Epithelial cell of proximal tubule (primary cell): Measurements from ENCODE around the gene MBP. TPM values are rescaled to one million over a fixed set of nuclear protein-coding genes. Genes with fewer than 3 reads are reported as not detected.

Source experiments
- DNase-seq: peaks from one replicate; pipeline ENCODE4 v3.0.0-alpha.2; 2011; ENCODE audit warnings: low read depth
- H3K4me3 ChIP-seq: 2 replicates; pipeline ENCODE4 v1.5.1; 2011; ENCODE audit warnings: low read depth, mild to moderate bottlenecking, low read length
- total RNA-seq: library from RNA; depleted of rRNA; stranded (reverse); fragments of >200 nt; gene quantifications from 2 replicates; pipeline ENCODE4 v1.2.3, GENCODE V29; 2015
- TF ChIP-seq, protein P1 (sequence below): conservative IDR thresholded peaks from 2 replicates; pipeline ENCODE4 v1.5.1; 2012; ENCODE audit warnings: low read depth, mild to moderate bottlenecking, low read length

MBP gene
- total RNA-seq, 1 donor from 2014 or later: 19.1 TPM

DNA sequence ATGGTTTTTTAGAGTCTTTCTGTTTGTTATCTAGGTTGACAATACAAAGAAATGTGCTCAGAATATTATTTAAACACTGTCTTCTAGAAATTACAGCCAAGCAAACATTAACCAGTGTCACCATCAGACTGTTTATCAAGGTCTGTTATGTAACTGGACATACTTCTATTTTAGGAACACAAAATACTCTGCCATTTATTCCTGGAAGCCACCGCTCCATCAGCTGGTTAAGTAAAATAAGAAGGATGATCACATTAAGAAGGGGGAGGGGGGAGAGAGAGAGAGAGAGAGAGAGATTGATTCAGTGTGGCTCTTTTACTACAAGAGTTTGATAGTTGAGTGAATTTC is 47.9 kb downstream of the MBP start:
- no peak overlapping the region for H3K4me3 ChIP-seq
- TF ChIP-seq, protein P1, sequence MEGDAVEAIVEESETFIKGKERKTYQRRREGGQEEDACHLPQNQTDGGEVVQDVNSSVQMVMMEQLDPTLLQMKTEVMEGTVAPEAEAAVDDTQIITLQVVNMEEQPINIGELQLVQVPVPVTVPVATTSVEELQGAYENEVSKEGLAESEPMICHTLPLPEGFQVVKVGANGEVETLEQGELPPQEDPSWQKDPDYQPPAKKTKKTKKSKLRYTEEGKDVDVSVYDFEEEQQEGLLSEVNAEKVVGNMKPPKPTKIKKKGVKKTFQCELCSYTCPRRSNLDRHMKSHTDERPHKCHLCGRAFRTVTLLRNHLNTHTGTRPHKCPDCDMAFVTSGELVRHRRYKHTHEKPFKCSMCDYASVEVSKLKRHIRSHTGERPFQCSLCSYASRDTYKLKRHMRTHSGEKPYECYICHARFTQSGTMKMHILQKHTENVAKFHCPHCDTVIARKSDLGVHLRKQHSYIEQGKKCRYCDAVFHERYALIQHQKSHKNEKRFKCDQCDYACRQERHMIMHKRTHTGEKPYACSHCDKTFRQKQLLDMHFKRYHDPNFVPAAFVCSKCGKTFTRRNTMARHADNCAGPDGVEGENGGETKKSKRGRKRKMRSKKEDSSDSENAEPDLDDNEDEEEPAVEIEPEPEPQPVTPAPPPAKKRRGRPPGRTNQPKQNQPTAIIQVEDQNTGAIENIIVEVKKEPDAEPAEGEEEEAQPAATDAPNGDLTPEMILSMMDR: no peak
- DNase-seq: no peak

DNA sequence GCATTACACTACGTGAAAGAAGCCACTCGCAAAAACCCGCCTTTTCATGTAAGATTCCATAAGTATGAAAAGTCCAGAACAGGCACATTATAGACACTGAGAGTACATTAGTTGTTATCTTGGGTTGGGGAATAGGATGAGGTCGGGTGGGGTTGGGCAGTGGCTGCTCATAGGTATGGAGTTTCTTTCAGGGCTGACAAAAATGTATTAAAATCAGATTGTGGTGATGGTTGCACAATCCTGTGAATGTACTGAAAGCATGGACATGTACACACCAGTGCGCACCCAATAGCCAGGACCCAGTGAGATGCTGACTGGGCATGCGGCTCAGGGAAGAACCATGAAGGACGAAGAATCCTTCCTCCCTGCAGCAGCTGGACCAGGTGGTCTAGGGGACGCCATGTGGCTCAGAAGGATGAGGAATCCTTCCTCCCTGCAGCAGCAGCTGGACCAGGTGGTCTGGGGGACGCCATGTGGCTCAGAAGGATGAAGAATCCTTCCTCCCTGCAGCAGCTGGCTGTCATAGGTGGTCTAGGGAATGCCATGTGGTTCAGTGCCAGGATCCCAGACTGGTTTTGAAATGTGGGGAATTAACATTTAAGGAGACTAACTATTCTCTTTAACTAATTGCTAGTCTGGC is 50.1 kb downstream of the MBP start:
- DNase-seq: no peak
- no peak overlapping the region for H3K4me3 ChIP-seq
- TF ChIP-seq, protein P1: no peak

DNA sequence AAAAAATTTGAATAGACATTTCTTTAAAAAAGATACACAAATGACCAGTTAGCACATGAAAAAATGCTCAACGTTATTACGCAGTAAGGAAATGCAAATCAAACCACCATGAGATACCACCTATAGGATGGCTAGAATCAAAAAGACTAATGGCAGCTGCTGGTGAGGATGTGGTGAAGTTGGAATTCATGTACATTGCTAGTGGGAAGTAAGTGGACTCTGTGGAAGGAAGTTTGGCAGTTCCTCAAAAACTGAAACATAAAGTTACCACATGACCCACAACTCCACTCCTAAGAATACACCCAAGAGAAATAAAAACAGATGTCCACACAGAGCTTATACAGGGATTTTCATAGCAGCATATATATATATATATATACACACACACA is 51.2 kb downstream of the MBP start:
- TF ChIP-seq, protein P1: no peak
- DNase-seq: no peak
- H3K4me3 ChIP-seq: no peak overlapping the region

DNA sequence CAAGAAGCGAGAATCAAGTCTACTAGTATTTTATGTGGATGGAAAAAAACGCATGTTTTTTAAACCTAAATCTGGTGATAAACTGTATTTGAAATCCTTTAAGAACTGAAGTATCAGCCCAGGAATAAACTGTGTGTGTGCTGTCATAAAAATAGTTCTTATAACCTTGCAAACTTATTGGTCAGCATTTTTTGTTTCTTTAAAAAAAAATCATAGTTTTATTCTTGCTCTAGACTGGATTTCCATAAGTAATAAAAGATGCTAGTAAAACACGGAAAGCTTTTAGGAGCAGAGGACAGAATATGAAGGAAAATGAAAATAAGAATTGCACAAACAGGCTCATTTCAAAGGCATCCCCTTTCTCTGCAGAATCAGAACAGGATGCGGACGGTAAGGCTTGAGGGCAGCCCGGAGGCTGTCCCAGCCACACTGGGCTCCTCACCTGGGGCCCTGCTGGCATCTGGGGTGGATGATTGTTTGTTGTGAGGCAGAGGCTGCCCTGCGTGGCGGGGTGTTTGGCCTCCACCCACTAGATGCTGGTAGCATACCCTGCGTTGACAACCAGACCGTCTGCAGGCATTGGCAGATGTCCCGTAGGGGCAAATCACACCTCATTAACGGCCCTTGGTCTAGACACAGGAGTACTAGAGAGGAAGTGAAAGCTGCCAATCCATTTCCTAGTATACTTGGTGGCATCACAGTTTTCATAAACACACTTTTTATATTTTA is 52.5 kb downstream of the MBP start:
- no peak overlapping the region for H3K4me3 ChIP-seq
- no peak for DNase-seq
- TF ChIP-seq, protein P1: no peak

- DNase-seq: no peak
- H3K4me3 ChIP-seq: no peak overlapping the region
- TF ChIP-seq, protein P1: no peak
These were observed 53.5 kb downstream of the MBP start for GRCh38 chr18:77079088-77079487.

DNA sequence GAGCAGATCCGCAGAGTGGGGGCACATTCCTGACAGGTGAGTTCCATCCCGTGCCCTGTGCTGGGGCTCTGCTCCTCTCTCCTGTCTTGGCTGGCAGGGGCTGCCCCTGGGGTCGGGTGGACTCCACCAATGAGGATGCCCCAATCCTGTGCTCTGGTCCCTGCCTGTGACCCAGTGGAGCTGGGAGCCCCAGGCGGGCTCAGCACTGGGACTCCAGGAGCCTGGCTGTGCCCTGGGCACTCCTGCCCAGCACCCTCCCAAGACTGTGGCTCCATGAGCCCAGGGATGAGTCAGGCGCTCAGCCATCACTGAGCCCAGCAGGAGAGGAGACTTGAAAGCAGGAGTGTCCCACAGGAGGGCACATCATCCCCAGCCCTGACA is 53.9 kb downstream of the MBP start:
- DNase-seq: no peak
- TF ChIP-seq, protein P1: no peak
- H3K4me3 ChIP-seq: no peak overlapping the region

DNA sequence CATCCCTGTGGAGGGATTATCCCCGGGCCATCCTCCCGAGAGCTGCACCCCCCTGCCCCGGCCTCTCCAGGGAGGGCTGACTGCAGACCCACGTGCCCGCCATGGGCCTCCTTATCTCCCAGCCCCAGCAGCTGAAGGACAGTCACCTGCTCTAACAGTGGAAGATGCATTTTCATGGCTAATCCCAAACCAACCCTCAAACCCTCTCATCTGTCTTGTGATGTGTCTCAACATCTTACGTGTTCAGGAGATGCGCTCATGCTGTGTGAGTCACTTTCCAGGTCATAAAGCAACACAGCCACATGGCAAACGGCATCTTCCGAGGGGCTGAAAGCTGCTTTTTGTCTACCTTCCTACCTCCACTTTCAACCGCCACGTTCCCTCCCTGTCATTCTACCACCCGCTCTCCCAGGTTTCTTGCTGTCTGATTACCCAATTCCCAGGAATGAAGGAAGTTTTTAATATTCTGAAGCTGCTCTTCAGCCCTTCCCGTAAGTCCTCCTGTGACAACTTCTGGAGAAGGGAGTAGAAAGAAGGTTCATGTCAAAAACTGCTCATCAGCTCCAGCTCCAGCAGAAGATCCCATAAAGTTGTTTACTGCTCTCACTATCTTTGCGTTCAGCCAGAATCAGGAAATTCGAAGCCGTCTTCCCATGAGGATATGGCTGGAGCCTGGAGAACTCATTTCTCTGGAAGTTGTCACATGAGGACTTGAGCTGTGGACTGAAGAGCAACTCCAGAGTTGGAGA is 54.5 kb downstream of the MBP start:
- DNase-seq: no peak
- no peak overlapping the region for H3K4me3 ChIP-seq
- TF ChIP-seq, protein P1: no peak
